ENCODE measurements around the gene TRIM45. TPM values are rescaled to one million over a fixed set of nuclear protein-coding genes. Genes with fewer than 3 reads are reported as not detected.
A peak's percentile ranks its signal among the peaks of the same experiment; 100 is the strongest.
"Not testable (repeated sequence)": the region's sequence is repeated elsewhere in the genome, so short reads cannot be mapped to it uniquely, and the experiment has no call there.

Gene TRIM45
- total RNA-seq, 1 experiment from 2014 or later = 4.2 TPM

- DNase-seq (ENCODE audit: low read depth) = no peak
Observed at GRCh38 chr1:117130526-117130925, 9.0 kb upstream of the TRIM45 start.

- DNase-seq (ENCODE audit: low read depth) = peak; percentile 58
Observed at GRCh38 chr1:117128323-117129079, 7.0 kb upstream of the TRIM45 start.

GRCh38 chr1:117127795-117128194 lies 6.2 kb upstream of the TRIM45 start:
- DNase-seq (ENCODE audit: low read depth) = no peak

GRCh38 chr1:117124661-117125060 lies 3.1 kb upstream of the TRIM45 start:
- DNase-seq (ENCODE audit: low read depth) = no peak

GRCh38 chr1:117123274-117123673 lies 1.7 kb upstream of the TRIM45 start:
- no peak for DNase-seq (ENCODE audit: low read depth)

GRCh38 chr1:117122330-117123025 lies 929 bp upstream of the TRIM45 start:
- no peak for DNase-seq (ENCODE audit: low read depth)

- DNase-seq (ENCODE audit: low read depth) = no peak
Observed at GRCh38 chr1:117120774-117121588, 568 bp downstream of the TRIM45 start.

- not testable (repeated sequence) for DNase-seq (ENCODE audit: low read depth)
Observed at GRCh38 chr1:117119144-117119543, 2.4 kb downstream of the TRIM45 start.

- no peak for DNase-seq (ENCODE audit: low read depth)
Observed at GRCh38 chr1:117118137-117118536, 3.4 kb downstream of the TRIM45 start.

GRCh38 chr1:117117697-117118096 lies 3.9 kb downstream of the TRIM45 start:
- no peak for DNase-seq (ENCODE audit: low read depth)

- no peak for DNase-seq (ENCODE audit: low read depth)
Observed at GRCh38 chr1:117116784-117117130, 4.8 kb downstream of the TRIM45 start.

- DNase-seq (ENCODE audit: low read depth) = no peak
Observed at GRCh38 chr1:117116090-117116783, 5.3 kb downstream of the TRIM45 start.

GRCh38 chr1:117114877-117115276 lies 6.7 kb downstream of the TRIM45 start:
- DNase-seq (ENCODE audit: low read depth) = no peak

GRCh38 chr1:117113199-117113598 lies 8.3 kb downstream of the TRIM45 start:
- no peak for DNase-seq (ENCODE audit: low read depth)

GRCh38 chr1:117112047-117112717 lies 9.4 kb downstream of the TRIM45 start:
- DNase-seq (ENCODE audit: low read depth) = no peak

- DNase-seq (ENCODE audit: low read depth) = peak; percentile 57
Observed at GRCh38 chr1:117110774-117111173, 10.8 kb downstream of the TRIM45 start.

- no peak for DNase-seq (ENCODE audit: low read depth)
Observed at GRCh38 chr1:117107364-117107763, 14.2 kb downstream of the TRIM45 start.

- no peak for DNase-seq (ENCODE audit: low read depth)
Observed at GRCh38 chr1:117106478-117106877, 15.1 kb downstream of the TRIM45 start.

- no peak for DNase-seq (ENCODE audit: low read depth)
Observed at GRCh38 chr1:117105722-117106121, 15.8 kb downstream of the TRIM45 start.

- DNase-seq (ENCODE audit: low read depth) = no peak
Observed at GRCh38 chr1:117104986-117105385, 16.6 kb downstream of the TRIM45 start.

- not testable (repeated sequence) for DNase-seq (ENCODE audit: low read depth)
Observed at GRCh38 chr1:117101858-117102257, 19.7 kb downstream of the TRIM45 start.

Measured in M059J (cell line).